RWPE2 (cell line): Measurements from ENCODE around the gene LTBP2.

Experiments
- ATAC-seq: fragments of 200-7000 bp; cut with Tn5 transposase; 3 replicates; pipeline ENCODE4 v1.9.1; 2021; ENCODE audit warnings: low read depth
- DNase-seq: peaks from one replicate; pipeline ENCODE4 v3.0.0-alpha.2; 2020; ENCODE audit warnings: low spot score
- H3K27ac ChIP-seq: fragments of 450-650 bp; 2 replicates; pipeline ENCODE4 v1.5.1; 2017; ENCODE audit warnings: mild to moderate bottlenecking; ENCODE audit not compliant: poor library complexity, severe bottlenecking
- H3K27me3 ChIP-seq: fragments of 250-450 bp; sonication (Bioruptor Pico); 2 replicates; pipeline ENCODE4 v1.5.1; 2021; ENCODE audit warnings: mild to moderate bottlenecking, moderate library complexity; ENCODE audit not compliant: insufficient read depth, poor library complexity, severe bottlenecking
- H3K36me3 ChIP-seq: fragments of 250-450 bp; sonication (Bioruptor Pico); 2 replicates; pipeline ENCODE4 v1.5.1; 2020; ENCODE audit warnings: low read depth, mild to moderate bottlenecking, moderate library complexity
- H3K4me1 ChIP-seq: fragments of 250-450 bp; sonication (Bioruptor Pico); 2 replicates; pipeline ENCODE4 v1.5.1; 2021; ENCODE audit warnings: mild to moderate bottlenecking, moderate library complexity; ENCODE audit not compliant: insufficient read depth, poor library complexity, severe bottlenecking
- H3K4me3 ChIP-seq: fragments of 250-450 bp; sonication (Bioruptor Pico); 2 replicates; pipeline ENCODE4 v1.5.1; 2021; ENCODE audit warnings: mild to moderate bottlenecking, moderate library complexity; ENCODE audit not compliant: severe bottlenecking
- H3K9me3 ChIP-seq: fragments of 250-450 bp; sonication (Bioruptor Pico); 2 replicates; pipeline ENCODE4 v1.5.1; 2021; ENCODE audit warnings: mild to moderate bottlenecking, moderate library complexity; ENCODE audit not compliant: severe bottlenecking
- TF ChIP-seq, protein P1 (sequence below): fragments of 450-650 bp; IDR thresholded peaks from one replicate; pipeline ENCODE4 v1.5.1; 2017; ENCODE audit warnings: mild to moderate bottlenecking, moderate library complexity; ENCODE audit not compliant: poor library complexity, severe bottlenecking

Gene LTBP2

DNA sequence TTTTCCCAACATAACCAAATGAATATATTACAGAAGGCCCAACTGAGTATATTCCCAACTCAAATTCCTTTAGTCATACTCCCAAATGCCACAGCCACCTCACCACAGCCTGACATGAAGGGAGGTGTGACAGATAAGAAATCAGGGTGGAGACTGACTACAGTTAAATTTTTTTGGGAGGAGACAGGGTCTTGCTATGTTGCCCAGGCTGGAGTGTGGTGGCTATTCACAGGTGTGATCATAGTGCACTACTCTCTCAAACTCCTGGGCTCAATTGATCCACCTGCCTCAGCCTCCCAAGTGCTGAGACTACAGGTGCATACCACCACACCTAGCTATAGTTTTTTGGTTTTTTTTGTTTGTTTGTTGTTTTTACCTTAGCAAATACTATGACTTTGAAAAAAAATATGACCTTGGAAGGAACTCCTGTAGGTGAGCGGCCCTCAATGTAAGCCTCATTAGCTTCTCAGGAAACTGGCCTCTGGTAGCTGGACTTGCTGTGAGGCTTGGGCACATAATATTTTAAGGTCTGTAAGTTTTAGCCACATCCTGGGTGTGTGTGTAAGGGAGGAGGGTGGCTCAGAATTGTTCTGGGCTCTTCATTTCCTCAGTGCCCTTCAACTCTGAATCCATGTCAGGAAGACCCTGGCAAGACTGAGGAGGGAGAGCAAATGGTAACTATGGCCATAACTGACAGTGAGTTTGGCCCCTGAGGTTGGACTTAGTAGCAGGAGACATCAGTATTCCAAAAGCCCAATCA is 39.1 kb upstream of the LTBP2 start:
- Histone ChIP-seq H3K27me3 (no peaks in the 10 kb centered on the region), H3K4me1 (peaks cover 47% of the 10 kb centered on the region), H3K36me3 (no peaks in the 10 kb centered on the region; the same call in 1 of the 2 replicates), H3K4me3 (no peak overlapping the region), H3K27ac (peak overlapping the region; percentile 49), H3K9me3 (no peaks in the 10 kb centered on the region)
- TF ChIP-seq, protein P1, sequence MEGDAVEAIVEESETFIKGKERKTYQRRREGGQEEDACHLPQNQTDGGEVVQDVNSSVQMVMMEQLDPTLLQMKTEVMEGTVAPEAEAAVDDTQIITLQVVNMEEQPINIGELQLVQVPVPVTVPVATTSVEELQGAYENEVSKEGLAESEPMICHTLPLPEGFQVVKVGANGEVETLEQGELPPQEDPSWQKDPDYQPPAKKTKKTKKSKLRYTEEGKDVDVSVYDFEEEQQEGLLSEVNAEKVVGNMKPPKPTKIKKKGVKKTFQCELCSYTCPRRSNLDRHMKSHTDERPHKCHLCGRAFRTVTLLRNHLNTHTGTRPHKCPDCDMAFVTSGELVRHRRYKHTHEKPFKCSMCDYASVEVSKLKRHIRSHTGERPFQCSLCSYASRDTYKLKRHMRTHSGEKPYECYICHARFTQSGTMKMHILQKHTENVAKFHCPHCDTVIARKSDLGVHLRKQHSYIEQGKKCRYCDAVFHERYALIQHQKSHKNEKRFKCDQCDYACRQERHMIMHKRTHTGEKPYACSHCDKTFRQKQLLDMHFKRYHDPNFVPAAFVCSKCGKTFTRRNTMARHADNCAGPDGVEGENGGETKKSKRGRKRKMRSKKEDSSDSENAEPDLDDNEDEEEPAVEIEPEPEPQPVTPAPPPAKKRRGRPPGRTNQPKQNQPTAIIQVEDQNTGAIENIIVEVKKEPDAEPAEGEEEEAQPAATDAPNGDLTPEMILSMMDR = no peak
- ATAC-seq (no peak), DNase-seq (no peak)

GRCh38 chr14:74649673-74650072 is 37.6 kb upstream of the LTBP2 start:
- ATAC-seq (peak; percentile 69), DNase-seq (no peak)
- H3K4me3 ChIP-seq = no peak overlapping the region
- H3K9me3 ChIP-seq = no peaks in the 10 kb centered on the region
- H3K36me3 ChIP-seq = no peaks in the 10 kb centered on the region; the same call in 1 of the 2 replicates
- H3K4me1 ChIP-seq = peaks cover 34% of the 10 kb centered on the region
- TF ChIP-seq, protein P1 = no peak
- H3K27ac ChIP-seq = peak overlapping the region; percentile 49
- no peaks in the 10 kb centered on the region for H3K27me3 ChIP-seq

GRCh38 chr14:74649167-74649566 is 37.1 kb upstream of the LTBP2 start:
- TF ChIP-seq, protein P1 = no peak
- Histone ChIP-seq H3K4me1 (peaks cover 34% of the 10 kb centered on the region), H3K27me3 (no peaks in the 10 kb centered on the region), H3K9me3 (no peaks in the 10 kb centered on the region), H3K4me3 (no peak overlapping the region), H3K27ac (peak overlapping the region; percentile 49), H3K36me3 (no peaks in the 10 kb centered on the region; the same call in 1 of the 2 replicates)
- ATAC-seq = peak; percentile 2; the same call in 2 of the 3 replicates
- DNase-seq = no peak

DNA sequence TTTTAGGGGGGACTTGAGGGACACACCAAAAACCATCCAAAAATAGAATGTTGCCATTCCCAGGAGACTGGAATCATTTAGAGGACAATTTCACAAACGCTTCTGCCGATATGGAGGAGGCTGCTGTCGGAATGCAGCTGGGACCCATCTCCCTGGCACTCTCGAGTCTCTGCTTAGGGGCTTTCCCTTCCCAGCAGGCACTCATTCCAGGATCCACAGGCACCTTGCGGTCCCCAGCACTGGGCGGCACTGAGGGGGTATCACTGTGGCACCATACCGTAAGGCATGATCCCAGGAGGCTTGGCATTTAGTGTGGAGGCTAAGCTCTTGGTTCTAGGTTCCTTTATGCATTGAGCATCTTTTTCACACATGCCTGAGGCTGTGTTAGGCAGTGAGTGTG is 36.6 kb upstream of the LTBP2 start:
- Histone ChIP-seq H3K27me3 (no peaks in the 10 kb centered on the region), H3K36me3 (no peaks in the 10 kb centered on the region; the same call in 1 of the 2 replicates), H3K9me3 (no peaks in the 10 kb centered on the region), H3K4me3 (no peak overlapping the region), H3K27ac (peak overlapping the region; percentile 49), H3K4me1 (peaks cover 34% of the 10 kb centered on the region)
- TF ChIP-seq, protein P1 = no peak
- DNase-seq (no peak), ATAC-seq (no peak)
